DND-41 (cell line): Measurements from ENCODE around the gene DMPK.

Source experiments
- ATAC-seq: fragments of 200-7000 bp; cut with Tn5 transposase; 3 replicates; pipeline ENCODE4 v1.9.1; 2021; ENCODE audit warnings: low read depth; ENCODE audit not compliant: insufficient read depth
- DNase-seq: peaks from one replicate; pipeline ENCODE4 v3.0.0-alpha.2; 2020
- H2AFZ ChIP-seq: 2 replicates; pipeline ENCODE4 v1.6.0; 2012; ENCODE audit warnings: low read depth, low read length
- H3K27ac ChIP-seq: 2 replicates; pipeline ENCODE4 v1.5.1; 2012; ENCODE audit warnings: low read length, inconsistent platforms
- H3K27me3 ChIP-seq: fragments of 200-600 bp; sonication (generic); 2 replicates; pipeline ENCODE4 v1.6.0; 2012; ENCODE audit warnings: low read length, mild to moderate bottlenecking, inconsistent platforms; ENCODE audit not compliant: insufficient read depth, poor library complexity
- H3K36me3 ChIP-seq: 2 replicates; pipeline ENCODE4 v1.5.1; 2012; ENCODE audit warnings: low read length, inconsistent platforms; ENCODE audit not compliant: insufficient read depth
- H3K4me1 ChIP-seq: 2 replicates; pipeline ENCODE4 v1.5.1; 2012; ENCODE audit warnings: mild to moderate bottlenecking, low read length; ENCODE audit not compliant: insufficient read depth
- H3K4me2 ChIP-seq: 2 replicates; pipeline ENCODE4 v1.6.0; 2012; ENCODE audit warnings: mild to moderate bottlenecking, moderate library complexity, low read length, inconsistent platforms; ENCODE audit not compliant: insufficient read depth
- H3K4me3 ChIP-seq, 2 experiments: fragments of 200-600 bp in 1 of 2; shearing (Covaris generic) in 1 of 2; 2 replicates each; pipeline ENCODE4 v1.5.1; 2012 to 2016; ENCODE audit warnings: inconsistent platforms in 2 of 2, low read length in 2 of 2, mild to moderate bottlenecking in 2 of 2, low read depth in 1 of 2, moderate library complexity in 1 of 2
- H3K79me2 ChIP-seq: 2 replicates; pipeline ENCODE4 v1.6.0; 2012; ENCODE audit warnings: low read length, inconsistent platforms; ENCODE audit not compliant: insufficient read depth
- H3K9ac ChIP-seq: 2 replicates; pipeline ENCODE4 v1.6.0; 2012; ENCODE audit warnings: low read depth, mild to moderate bottlenecking, inconsistent platforms, low read length, moderate library complexity
- H3K9me3 ChIP-seq: 2 replicates; pipeline ENCODE4 v1.5.1; 2012; ENCODE audit warnings: low read length, moderate library complexity, mild to moderate bottlenecking, inconsistent platforms; ENCODE audit not compliant: insufficient read depth, severe bottlenecking
- H4K20me1 ChIP-seq: 2 replicates; pipeline ENCODE4 v1.6.0; 2012; ENCODE audit warnings: low read length; ENCODE audit not compliant: insufficient read depth
- EZH2 ChIP-seq: IDR thresholded peaks from 3 replicates; pipeline ENCODE4 v1.6.1; 2012; ENCODE audit warnings: borderline replicate concordance, low read depth, mild to moderate bottlenecking, moderate library complexity, low read length, inconsistent platforms; ENCODE audit not compliant: severe bottlenecking
- TF ChIP-seq, protein P1 (sequence below): IDR thresholded peaks from 2 replicates; pipeline ENCODE4 v1.5.1; 2012; ENCODE audit warnings: borderline replicate concordance, low read length, moderate library complexity, mild to moderate bottlenecking; ENCODE audit not compliant: poor library complexity, severe bottlenecking; ENCODE audit errors: extremely low read depth

The DMPK gene

DNA sequence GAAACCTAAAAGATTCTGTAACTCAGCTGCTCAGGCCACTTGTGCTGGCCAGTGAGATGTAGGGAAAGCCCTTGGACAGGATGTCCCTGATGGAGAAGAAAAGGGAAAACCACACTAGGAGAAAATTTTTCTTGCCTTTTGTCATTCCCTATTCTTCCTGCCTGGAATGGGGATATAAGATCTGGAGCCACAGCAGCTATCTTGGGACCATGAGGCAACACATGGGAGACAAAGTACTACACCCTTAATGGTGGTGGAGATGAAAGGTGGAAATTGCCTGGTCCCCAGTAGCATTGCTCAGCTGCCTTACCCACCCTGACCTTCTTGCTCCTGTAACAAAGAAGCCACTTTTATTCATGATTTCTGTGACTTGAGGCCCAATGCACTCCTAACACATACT is 23.4 kb upstream of the DMPK start:
- Histone ChIP-seq H2AFZ (no peak overlapping the region), H3K4me1 (peaks cover 15% of the 10 kb centered on the region), H3K9me3 (no peaks in the 10 kb centered on the region), H3K9ac (no peak overlapping the region), H3K27me3 (no peaks in the 10 kb centered on the region), H3K27ac (no peak overlapping the region), H3K36me3 (no peaks in the 10 kb centered on the region), H3K4me3 (no peak overlapping the region), H4K20me1 (no peaks in the 10 kb centered on the region), H3K4me2 (no peak overlapping the region), H3K79me2 (no peaks in the 10 kb centered on the region)
- ATAC-seq: no peak
- no peak for DNase-seq
- no peak for TF ChIP-seq EZH2
- TF ChIP-seq, protein P1, sequence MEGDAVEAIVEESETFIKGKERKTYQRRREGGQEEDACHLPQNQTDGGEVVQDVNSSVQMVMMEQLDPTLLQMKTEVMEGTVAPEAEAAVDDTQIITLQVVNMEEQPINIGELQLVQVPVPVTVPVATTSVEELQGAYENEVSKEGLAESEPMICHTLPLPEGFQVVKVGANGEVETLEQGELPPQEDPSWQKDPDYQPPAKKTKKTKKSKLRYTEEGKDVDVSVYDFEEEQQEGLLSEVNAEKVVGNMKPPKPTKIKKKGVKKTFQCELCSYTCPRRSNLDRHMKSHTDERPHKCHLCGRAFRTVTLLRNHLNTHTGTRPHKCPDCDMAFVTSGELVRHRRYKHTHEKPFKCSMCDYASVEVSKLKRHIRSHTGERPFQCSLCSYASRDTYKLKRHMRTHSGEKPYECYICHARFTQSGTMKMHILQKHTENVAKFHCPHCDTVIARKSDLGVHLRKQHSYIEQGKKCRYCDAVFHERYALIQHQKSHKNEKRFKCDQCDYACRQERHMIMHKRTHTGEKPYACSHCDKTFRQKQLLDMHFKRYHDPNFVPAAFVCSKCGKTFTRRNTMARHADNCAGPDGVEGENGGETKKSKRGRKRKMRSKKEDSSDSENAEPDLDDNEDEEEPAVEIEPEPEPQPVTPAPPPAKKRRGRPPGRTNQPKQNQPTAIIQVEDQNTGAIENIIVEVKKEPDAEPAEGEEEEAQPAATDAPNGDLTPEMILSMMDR: no peak

DNA sequence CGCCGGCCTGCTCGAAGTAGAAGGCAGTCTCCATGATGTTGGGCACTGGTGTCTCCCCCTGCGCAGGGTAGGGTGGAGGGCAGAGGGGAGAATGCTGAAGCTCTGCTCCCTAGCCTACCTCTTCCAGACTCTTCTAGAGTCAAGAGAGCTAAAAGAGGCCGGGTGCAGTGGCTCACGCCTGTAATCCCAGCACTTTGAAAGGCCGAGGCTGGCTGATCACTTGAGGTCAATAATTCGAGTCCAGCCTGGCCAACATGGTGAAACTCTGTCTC is 22.6 kb upstream of the DMPK start:
- Histone ChIP-seq H3K4me1 (peaks cover 7% of the 10 kb centered on the region), H3K27ac (no peak overlapping the region), H3K9me3 (no peaks in the 10 kb centered on the region), H3K9ac (no peak overlapping the region), H4K20me1 (no peaks in the 10 kb centered on the region), H2AFZ (no peak overlapping the region), H3K27me3 (no peaks in the 10 kb centered on the region), H3K79me2 (no peaks in the 10 kb centered on the region), H3K4me3 (no peak overlapping the region), H3K36me3 (no peaks in the 10 kb centered on the region), H3K4me2 (no peak overlapping the region)
- TF ChIP-seq EZH2: no peak
- TF ChIP-seq, protein P1: no peak
- ATAC-seq (no peak), DNase-seq (no peak)

DNA sequence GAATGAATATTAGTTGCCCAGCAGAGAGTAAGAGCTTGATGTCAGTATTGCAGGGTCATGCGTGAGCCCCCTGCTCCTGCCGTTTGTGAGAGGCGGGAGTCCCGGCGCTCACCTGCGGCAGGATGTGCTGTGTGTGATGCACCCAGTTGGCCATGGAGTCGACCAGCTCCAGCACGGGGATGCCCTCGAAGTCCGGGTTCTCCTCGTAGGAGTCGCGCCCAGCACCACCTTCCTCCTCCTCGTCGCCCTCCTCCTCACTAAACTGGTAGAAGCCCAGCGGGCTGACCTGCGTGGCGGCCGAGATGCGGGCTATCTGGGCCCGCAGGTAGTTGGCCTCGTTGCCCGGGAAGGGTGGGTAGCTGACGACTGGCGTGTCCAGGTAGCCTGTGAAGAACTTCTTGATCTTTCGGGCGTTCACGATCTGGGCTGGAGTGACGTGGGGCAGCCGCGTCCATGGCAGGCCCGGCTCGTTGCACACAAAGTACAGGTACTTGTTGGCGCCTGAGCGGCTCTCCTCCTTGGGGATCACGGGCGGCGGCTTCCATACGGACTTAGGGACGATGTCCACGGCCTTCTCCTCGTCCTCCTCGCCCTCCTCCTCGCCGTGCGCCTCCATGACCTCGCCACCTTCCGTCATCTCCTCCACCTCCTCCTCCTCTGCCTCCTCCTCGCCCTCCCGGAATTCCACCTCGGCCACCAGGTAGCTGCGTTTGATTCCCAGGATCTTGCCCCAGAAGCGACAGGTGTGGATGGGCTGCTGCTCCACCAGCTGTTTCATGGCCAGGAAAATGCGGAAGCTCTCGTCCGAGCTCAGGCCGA is 22.1 kb upstream of the DMPK start:
- Histone ChIP-seq H3K4me1 (peaks cover 4% of the 10 kb centered on the region), H3K27ac (no peak overlapping the region), H3K9me3 (no peaks in the 10 kb centered on the region), H3K4me3 (no peak overlapping the region), H3K36me3 (no peaks in the 10 kb centered on the region), H4K20me1 (no peaks in the 10 kb centered on the region), H3K9ac (no peak overlapping the region), H3K79me2 (no peaks in the 10 kb centered on the region), H3K27me3 (no peaks in the 10 kb centered on the region), H2AFZ (no peak overlapping the region), H3K4me2 (no peak overlapping the region)
- no peak for DNase-seq
- no peak for TF ChIP-seq EZH2
- TF ChIP-seq, protein P1: no peak
- ATAC-seq: no peak

DNA sequence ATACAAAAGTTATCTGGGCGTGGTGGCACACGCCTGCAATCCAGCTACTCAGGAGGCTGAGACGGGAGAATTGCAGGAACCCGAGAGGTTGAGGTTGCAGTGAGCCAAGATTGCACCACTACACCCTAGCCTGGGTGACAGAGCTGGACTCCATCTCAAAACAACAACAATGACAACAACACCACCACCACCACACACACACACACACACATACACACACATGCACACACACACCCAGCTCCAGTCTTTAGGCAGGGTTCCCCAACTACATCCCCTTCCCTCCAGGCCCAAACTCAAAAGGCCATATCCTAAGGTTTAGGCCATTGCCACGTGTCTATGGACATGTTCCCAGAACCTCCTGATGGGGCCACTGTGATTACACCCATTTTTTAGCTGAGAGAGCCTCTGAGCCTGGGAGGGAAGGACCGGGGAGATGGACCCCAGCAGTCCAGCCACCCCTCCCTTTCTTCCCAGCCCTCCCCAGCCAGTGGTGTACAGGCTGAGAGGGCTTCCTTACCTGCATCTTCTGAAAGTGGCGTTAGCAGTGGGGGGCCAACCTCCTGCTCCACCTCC is 19.4 kb upstream of the DMPK start:
- Histone ChIP-seq H4K20me1 (no peaks in the 10 kb centered on the region), H3K9me3 (no peaks in the 10 kb centered on the region), H2AFZ (no peak overlapping the region), H3K36me3 (no peaks in the 10 kb centered on the region), H3K27me3 (no peaks in the 10 kb centered on the region), H3K27ac (no peak overlapping the region), H3K4me2 (no peak overlapping the region), H3K4me3 (no peak overlapping the region), H3K4me1 (peaks cover 9% of the 10 kb centered on the region), H3K79me2 (no peaks in the 10 kb centered on the region), H3K9ac (no peak overlapping the region)
- TF ChIP-seq, protein P1: no peak
- no peak for TF ChIP-seq EZH2
- no peak for DNase-seq
- no peak for ATAC-seq
